IMR-90 (cell line): ENCODE data around the gene SLF2. TPM values are rescaled to one million over a fixed set of nuclear protein-coding genes. Genes with fewer than 3 reads are reported as not detected.
A peak's percentile ranks its signal among the peaks of the same experiment; 100 is the strongest.

ENCODE experiments used
- ATAC-seq: fragments of 200-7000 bp; cut with Tn5 transposase; 2 replicates; pipeline ENCODE4 v1.9.1; 2020; ENCODE audit warnings: low read depth, mild to moderate bottlenecking, moderate library complexity
- BruUV-seq: library from RNA; stranded (reverse); fragments of 400-500 nt; replicated peaks from 2 replicates; lab custom pipeline; 2021; lab: Mats Ljungman, UMichigan
- CTCF ChIA-PET: fragments of 300-600 bp; formaldehyde crosslinking; extraction: SDS; loops from one replicate; lab custom pipeline; 2021; ENCODE audit warnings: antibody characterized with exemption; lab: Yijun Ruan, JAX
- POLR2A ChIA-PET: fragments of 300-600 bp; sonication (Branson Sonifier 250); formaldehyde crosslinking; loops from one replicate; lab custom pipeline; 2022; ENCODE audit warnings: antibody characterized with exemption; ENCODE audit not compliant: unreplicated experiment; lab: Charles Lee
- DNase-seq: peaks from one replicate; pipeline ENCODE4 v3.0.0; 2013
- H2AFZ ChIP-seq: replicated peaks from 2 replicates; pipeline ENCODE3; 2013; ENCODE audit warnings: low read length, mild to moderate bottlenecking; ENCODE audit not compliant: poor library complexity
- H2AK5ac ChIP-seq: 2 replicates; pipeline ENCODE4 v1.6.1; 2013; ENCODE audit warnings: low read depth, low read length, inconsistent platforms
- H2AK9ac ChIP-seq: replicated peaks from 2 replicates; pipeline ENCODE3; 2013; ENCODE audit warnings: mild to moderate bottlenecking, low read depth, low read length, moderate library complexity; ENCODE audit not compliant: poor library complexity
- H2BK120ac ChIP-seq: 2 replicates; pipeline ENCODE4 v1.6.1; 2013; ENCODE audit warnings: low read depth, low read length, inconsistent platforms
- H2BK15ac ChIP-seq: 3 replicates; pipeline ENCODE4 v1.6.1; 2013; ENCODE audit warnings: low read depth, low read length, inconsistent platforms
- H2BK20ac ChIP-seq: 2 replicates; pipeline ENCODE4 v1.6.1; 2013; ENCODE audit warnings: low read depth, mild to moderate bottlenecking, inconsistent platforms, low read length, moderate library complexity
- H2BK5ac ChIP-seq: 2 replicates; pipeline ENCODE4 v1.6.1; 2013; ENCODE audit warnings: mild to moderate bottlenecking, low read depth, low read length, inconsistent platforms; ENCODE audit not compliant: poor library complexity, severe bottlenecking
- H3K14ac ChIP-seq: replicated peaks from 2 replicates; pipeline ENCODE4 v1.6.1; 2013; ENCODE audit warnings: low read depth, low read length, inconsistent platforms
- H3K18ac ChIP-seq: 2 replicates; pipeline ENCODE4 v1.6.1; 2013; ENCODE audit warnings: low read depth, low read length, control low read depth
- H3K23ac ChIP-seq: 2 replicates; pipeline ENCODE4 v1.6.1; 2013; ENCODE audit warnings: low read depth, low read length, inconsistent platforms
- H3K27ac ChIP-seq: 2 replicates; pipeline ENCODE4 v1.5.1; 2013; ENCODE audit warnings: mild to moderate bottlenecking, control low read depth, low read length; ENCODE audit not compliant: insufficient read depth
- H3K27me3 ChIP-seq: 2 replicates; pipeline ENCODE4 v1.6.1; 2013; ENCODE audit warnings: low read length; ENCODE audit not compliant: control insufficient read depth, insufficient read depth
- H3K36me3 ChIP-seq: 2 replicates; pipeline ENCODE4 v1.6.1; 2013; ENCODE audit warnings: low read length, mixed read lengths; ENCODE audit not compliant: control insufficient read depth, insufficient read depth
- H3K4ac ChIP-seq: 2 replicates; pipeline ENCODE4 v1.6.1; 2013; ENCODE audit warnings: low read depth, low read length, inconsistent platforms
- H3K4me1 ChIP-seq: 2 replicates; pipeline ENCODE4 v1.6.1; 2013; ENCODE audit warnings: low read length, mixed read lengths; ENCODE audit not compliant: control insufficient read depth, insufficient read depth
- H3K4me2 ChIP-seq: 2 replicates; pipeline ENCODE4 v1.6.1; 2013; ENCODE audit warnings: low read depth, mild to moderate bottlenecking, control low read depth, low read length, moderate library complexity
- H3K4me3 ChIP-seq: 2 replicates; pipeline ENCODE4 v1.5.1; 2013; ENCODE audit warnings: low read depth, mild to moderate bottlenecking, control low read depth, low read length, moderate library complexity; ENCODE audit not compliant: insufficient read depth
- H3K56ac ChIP-seq: 2 replicates; pipeline ENCODE4 v1.6.1; 2013; ENCODE audit warnings: low read length, inconsistent platforms; ENCODE audit not compliant: insufficient read depth; ENCODE audit errors: extremely low read depth
- H3K79me1 ChIP-seq, 2 experiments: 2 replicates each; pipeline ENCODE4 v1.6.1; 2013; ENCODE audit warnings: low read length in 2 of 2, inconsistent platforms in 1 of 2, low read depth in 1 of 2
- H3K9ac ChIP-seq: 2 replicates; pipeline ENCODE4 v1.6.1; 2013; ENCODE audit warnings: low read depth, low read length, control low read depth
- H3K9me1 ChIP-seq: 2 replicates; pipeline ENCODE4 v1.6.1; 2013; ENCODE audit warnings: low read length, inconsistent platforms; ENCODE audit not compliant: insufficient read depth
- H3K9me3 ChIP-seq: 2 replicates; pipeline ENCODE4 v1.6.1; 2013; ENCODE audit warnings: low read length; ENCODE audit not compliant: control insufficient read depth, insufficient read depth
- H4K20me1 ChIP-seq: 2 replicates; pipeline ENCODE4 v1.6.1; 2013; ENCODE audit warnings: low read length, inconsistent platforms; ENCODE audit not compliant: insufficient read depth
- H4K5ac ChIP-seq: 2 replicates; pipeline ENCODE4 v1.6.1; 2013; ENCODE audit warnings: mild to moderate bottlenecking, low read depth, low read length, control low read depth
- H4K8ac ChIP-seq, 2 experiments: 2 replicates each; pipeline ENCODE4 v1.6.1; 2013; ENCODE audit warnings: low read depth in 2 of 2, low read length in 2 of 2, control low read depth in 1 of 2, inconsistent platforms in 1 of 2
- H4K91ac ChIP-seq: 2 replicates; pipeline ENCODE4 v1.6.1; 2013; ENCODE audit warnings: low read depth, low read length, inconsistent platforms; ENCODE audit not compliant: insufficient read depth
- BHLHE40 ChIP-seq: fragments of 150-350 bp; IDR thresholded peaks from 2 replicates; pipeline ENCODE4 v1.6.1; 2016; ENCODE audit warnings: mild to moderate bottlenecking, low read depth, low read length
- CEBPB ChIP-seq: IDR thresholded peaks from 2 replicates; pipeline ENCODE4 v1.6.1; 2012; ENCODE audit warnings: low read depth, low read length, improper control_type of control experiment
- CHD1 ChIP-seq: IDR thresholded peaks from 2 replicates; pipeline ENCODE4 v1.6.1; 2012; ENCODE audit warnings: low read depth, low read length, improper control_type of control experiment
- CTCF ChIP-seq: conservative IDR thresholded peaks from 2 replicates; pipeline ENCODE4 v1.5.1; 2012; ENCODE audit warnings: mild to moderate bottlenecking, low read depth, low read length, improper control_type of control experiment
- ELK1 ChIP-seq: fragments of 150-350 bp; IDR thresholded peaks from 2 replicates; pipeline ENCODE4 v1.6.1; 2016; ENCODE audit warnings: low read depth, mild to moderate bottlenecking, low read length, moderate library complexity, borderline replicate concordance
- FOS ChIP-seq: fragments of 150-350 bp; IDR thresholded peaks from 2 replicates; pipeline ENCODE4 v1.6.1; 2016; ENCODE audit warnings: low read depth, low read length
- MAFK ChIP-seq: IDR thresholded peaks from 2 replicates; pipeline ENCODE4 v1.6.1; 2012; ENCODE audit warnings: low read depth, low read length, improper control_type of control experiment
- MAZ ChIP-seq: IDR thresholded peaks from 2 replicates; pipeline ENCODE4 v1.6.1; 2012; ENCODE audit warnings: low read depth, mild to moderate bottlenecking, low read length, improper control_type of control experiment, moderate library complexity, borderline replicate concordance
- MXI1 ChIP-seq: IDR thresholded peaks from 2 replicates; pipeline ENCODE4 v1.6.1; 2012; ENCODE audit warnings: low read depth, mild to moderate bottlenecking, low read length, moderate library complexity, borderline replicate concordance
- NFE2L2 ChIP-seq: fragments of 150-350 bp; IDR thresholded peaks from 2 replicates; pipeline ENCODE4 v1.6.1; 2016; ENCODE audit warnings: low read depth, mild to moderate bottlenecking, low read length
- POLR2A ChIP-seq: IDR thresholded peaks from 2 replicates; pipeline ENCODE4 v1.6.1; 2012; ENCODE audit warnings: mild to moderate bottlenecking, low read depth, low read length
- RAD21 ChIP-seq: IDR thresholded peaks from 2 replicates; pipeline ENCODE4 v1.6.1; 2012; ENCODE audit warnings: low read length, improper control_type of control experiment
- RCOR1 ChIP-seq: IDR thresholded peaks from 2 replicates; pipeline ENCODE4 v1.6.1; 2012; ENCODE audit warnings: mild to moderate bottlenecking, low read length, improper control_type of control experiment; ENCODE audit not compliant: insufficient replicate concordance
- RFX5 ChIP-seq: IDR thresholded peaks from 2 replicates; pipeline ENCODE4 v1.8.0; 2012; ENCODE audit warnings: low read depth, mild to moderate bottlenecking, low read length, moderate library complexity
- SMC3 ChIP-seq: fragments of 150-350 bp; IDR thresholded peaks from 2 replicates; pipeline ENCODE4 v1.6.1; 2016; ENCODE audit warnings: low read depth, mild to moderate bottlenecking, antibody characterized with exemption, low read length, moderate library complexity
- USF2 ChIP-seq: fragments of 150-350 bp; IDR thresholded peaks from 2 replicates; pipeline ENCODE4 v1.6.1; 2017; ENCODE audit warnings: mild to moderate bottlenecking, antibody characterized with exemption, low read length, low read depth
- WGBS, 2 experiments: methylation state at CpG; one replicate each; pipeline versions ENCODE4 v1.1.5 to v1.1.7; 2013; ENCODE audit warnings: missing lambda C conversion rate in 2 of 2; ENCODE audit not compliant: insufficient read length in 1 of 2; ENCODE audit errors: extremely low coverage in 2 of 2; 5-methylcytosine and 5-hydroxymethylcytosine counted together
- dilution Hi-C: fragments of 300-500 bp; cut with HindIII; formaldehyde crosslinking; loops from one replicate; pipeline ENCODE4 v1.14.3; 2018; ENCODE audit warnings: low sequenced_read_pairs; ENCODE audit not compliant: unreplicated experiment
- in situ Hi-C: fragments of 300-500 bp; cut with MboI; formaldehyde crosslinking; loops from 3 replicates; pipeline ENCODE4 v1.14.3; 2019; ENCODE audit warnings: low sequenced_read_pairs, inconsistent platforms, mixed read lengths
- intact Hi-C: fragments of 100-400 bp; cut with micrococcal nuclease; formaldehyde crosslinking; loops from 2 replicates; pipeline ENCODE4 v1.10.0; 2022
- polyA plus RNA-seq, 3 experiments: library from polyadenylated mRNA; depleted of rRNA; stranded (reverse); fragments of >200 nt; gene quantifications; 2 replicates each; pipeline ENCODE4 v1.2.3, GENCODE V29; 2012; ENCODE audit warnings: low replicate concordance in 1 of 3
- total RNA-seq: library from RNA; depleted of rRNA; stranded (reverse); fragments of >200 nt; gene quantifications from 2 replicates; pipeline ENCODE4 v1.2.3, GENCODE V29; 2012

The SLF2 gene
- total and polyA plus RNA-seq, 2 of the 4 experiments (the other 2 are of a cell fraction) = 8.5 to 21.7 TPM

- intact Hi-C loops = no loop called here
- H4K5ac ChIP-seq = no peak overlapping the region
- no peak overlapping the region for H3K4me2 ChIP-seq
- dilution Hi-C loops = no loop called here
- no peak overlapping the region for H3K18ac ChIP-seq
- H2BK20ac ChIP-seq = no peak overlapping the region
- ChIA-PET CTCF (no interaction called here), POLR2A (no interaction called here)
- H3K36me3 ChIP-seq = no peaks in the 10 kb centered on the region
- no peak overlapping the region for H2AK9ac ChIP-seq
- no peak overlapping the region for H3K4ac ChIP-seq
- no peak overlapping the region for H3K14ac ChIP-seq
- no peaks in the 10 kb centered on the region for H3K27me3 ChIP-seq
- WGBS, 2 experiments = no CpG with 5 or more reads among the region's 4 CpGs
- no peak overlapping the region for H2AFZ ChIP-seq
- H3K56ac ChIP-seq = no peak overlapping the region
- H3K9ac ChIP-seq = no peak overlapping the region
- H3K9me1 ChIP-seq = peaks cover under 1% of the 10 kb centered on the region; the same call in 1 of the 2 replicates
- no peak overlapping the region for H4K91ac ChIP-seq
- ATAC-seq = no peak
- H4K20me1 ChIP-seq = no peaks in the 10 kb centered on the region
- H4K8ac ChIP-seq = no peak overlapping the region
- H3K4me3 ChIP-seq = no peak overlapping the region
- H3K27ac ChIP-seq = no peak overlapping the region
- peak overlapping the region; percentile 8; the same call in 1 of the 2 replicates for H2AK5ac ChIP-seq
- no peaks in the 10 kb centered on the region for H3K9me3 ChIP-seq
- 0 out of 2 replicates have a peak overlapping the region, but pooled peaks have one; percentile 10 for H2BK120ac ChIP-seq
- DNase-seq = no peak
- in situ Hi-C loops = loop anchor here (25.0 kb wide), 1 partner anchor 558 kb away; the partner anchor contains the start of genes PKD2L1 and SCD
- no peaks in the 10 kb centered on the region for H3K79me1 ChIP-seq
- BruUV-seq = no TSS peak
- H3K23ac ChIP-seq = no peak overlapping the region
- H2BK15ac ChIP-seq = no peak overlapping the region; the same call in 2 of the 3 replicates
- peaks cover 14% of the 10 kb centered on the region for H3K4me1 ChIP-seq
- no peak overlapping the region for H2BK5ac ChIP-seq
- TF ChIP-seq RFX5 (no peak), RAD21 (no peak), MAFK (no peak), CTCF (no peak), ELK1 (no peak), FOS (no peak), MAZ (no peak), POLR2A (no peak), MXI1 (no peak), USF2 (no peak), CHD1 (no peak), CEBPB (no peak), SMC3 (no peak), BHLHE40 (no peak), NFE2L2 (no peak), RCOR1 (no peak)
Measured at GRCh38 chr10:100895346-100895745, 17.4 kb upstream of the SLF2 start.
